DND-41 (cell line): Measurements from ENCODE around the gene FRAT2.

ENCODE experiments used
- ATAC-seq: fragments of 200-7000 bp; cut with Tn5 transposase; 3 replicates; pipeline ENCODE4 v1.9.1; 2021; ENCODE audit warnings: low read depth; ENCODE audit not compliant: insufficient read depth
- DNase-seq: peaks from one replicate; pipeline ENCODE4 v3.0.0-alpha.2; 2020
- H2AFZ ChIP-seq: 2 replicates; pipeline ENCODE4 v1.6.0; 2012; ENCODE audit warnings: low read depth, low read length
- H3K27ac ChIP-seq: 2 replicates; pipeline ENCODE4 v1.5.1; 2012; ENCODE audit warnings: low read length, inconsistent platforms
- H3K27me3 ChIP-seq: fragments of 200-600 bp; sonication (generic); 2 replicates; pipeline ENCODE4 v1.6.0; 2012; ENCODE audit warnings: low read length, mild to moderate bottlenecking, inconsistent platforms; ENCODE audit not compliant: insufficient read depth, poor library complexity
- H3K36me3 ChIP-seq: 2 replicates; pipeline ENCODE4 v1.5.1; 2012; ENCODE audit warnings: low read length, inconsistent platforms; ENCODE audit not compliant: insufficient read depth
- H3K4me1 ChIP-seq: 2 replicates; pipeline ENCODE4 v1.5.1; 2012; ENCODE audit warnings: mild to moderate bottlenecking, low read length; ENCODE audit not compliant: insufficient read depth
- H3K4me2 ChIP-seq: 2 replicates; pipeline ENCODE4 v1.6.0; 2012; ENCODE audit warnings: mild to moderate bottlenecking, moderate library complexity, low read length, inconsistent platforms; ENCODE audit not compliant: insufficient read depth
- H3K4me3 ChIP-seq, 2 experiments: fragments of 200-600 bp in 1 of 2; shearing (Covaris generic) in 1 of 2; 2 replicates each; pipeline ENCODE4 v1.5.1; 2012 to 2016; ENCODE audit warnings: inconsistent platforms in 2 of 2, low read length in 2 of 2, mild to moderate bottlenecking in 2 of 2, low read depth in 1 of 2, moderate library complexity in 1 of 2
- H3K79me2 ChIP-seq: 2 replicates; pipeline ENCODE4 v1.6.0; 2012; ENCODE audit warnings: low read length, inconsistent platforms; ENCODE audit not compliant: insufficient read depth
- H3K9ac ChIP-seq: 2 replicates; pipeline ENCODE4 v1.6.0; 2012; ENCODE audit warnings: low read depth, mild to moderate bottlenecking, inconsistent platforms, low read length, moderate library complexity
- H3K9me3 ChIP-seq: 2 replicates; pipeline ENCODE4 v1.5.1; 2012; ENCODE audit warnings: low read length, moderate library complexity, mild to moderate bottlenecking, inconsistent platforms; ENCODE audit not compliant: insufficient read depth, severe bottlenecking
- H4K20me1 ChIP-seq: 2 replicates; pipeline ENCODE4 v1.6.0; 2012; ENCODE audit warnings: low read length; ENCODE audit not compliant: insufficient read depth
- EZH2 ChIP-seq: IDR thresholded peaks from 3 replicates; pipeline ENCODE4 v1.6.1; 2012; ENCODE audit warnings: borderline replicate concordance, low read depth, mild to moderate bottlenecking, moderate library complexity, low read length, inconsistent platforms; ENCODE audit not compliant: severe bottlenecking
- TF ChIP-seq, protein P1 (sequence below): IDR thresholded peaks from 2 replicates; pipeline ENCODE4 v1.5.1; 2012; ENCODE audit warnings: borderline replicate concordance, low read length, moderate library complexity, mild to moderate bottlenecking; ENCODE audit not compliant: poor library complexity, severe bottlenecking; ENCODE audit errors: extremely low read depth

The FRAT2 gene

DNA sequence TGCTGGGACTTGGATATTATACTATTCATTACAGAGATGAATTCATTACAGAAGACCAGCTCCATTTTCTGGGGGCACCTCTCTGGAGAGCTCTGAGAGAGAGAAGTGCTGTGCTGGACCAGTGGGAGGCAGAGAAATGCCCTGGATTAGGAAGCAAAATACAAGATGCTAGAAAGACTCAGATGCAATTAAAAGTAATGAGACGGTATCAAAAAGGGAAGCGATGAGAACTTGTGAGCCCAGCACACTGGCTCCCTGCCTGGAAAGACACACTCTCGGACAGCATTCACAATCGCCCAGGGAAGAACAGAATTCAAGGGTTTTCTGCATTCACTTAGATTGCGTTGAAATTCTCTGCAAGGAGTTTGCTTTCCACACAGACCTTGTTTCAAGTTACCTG, 3.5 kb upstream of the FRAT2 start:
- H3K4me3 ChIP-seq = no peak overlapping the region
- H3K36me3 ChIP-seq = no peaks in the 10 kb centered on the region; the same call in 1 of the 2 replicates
- peaks cover 10% of the 10 kb centered on the region for H3K79me2 ChIP-seq
- H3K27ac ChIP-seq = no peak overlapping the region
- H4K20me1 ChIP-seq = peaks cover 7% of the 10 kb centered on the region
- H3K4me2 ChIP-seq = no peak overlapping the region
- no peak overlapping the region for H2AFZ ChIP-seq
- DNase-seq (no peak), ATAC-seq (no peak)
- H3K9me3 ChIP-seq = no peaks in the 10 kb centered on the region
- H3K4me1 ChIP-seq = peaks cover 14% of the 10 kb centered on the region
- H3K9ac ChIP-seq = no peak overlapping the region
- H3K27me3 ChIP-seq = peaks cover 10% of the 10 kb centered on the region
- TF ChIP-seq, protein P1, sequence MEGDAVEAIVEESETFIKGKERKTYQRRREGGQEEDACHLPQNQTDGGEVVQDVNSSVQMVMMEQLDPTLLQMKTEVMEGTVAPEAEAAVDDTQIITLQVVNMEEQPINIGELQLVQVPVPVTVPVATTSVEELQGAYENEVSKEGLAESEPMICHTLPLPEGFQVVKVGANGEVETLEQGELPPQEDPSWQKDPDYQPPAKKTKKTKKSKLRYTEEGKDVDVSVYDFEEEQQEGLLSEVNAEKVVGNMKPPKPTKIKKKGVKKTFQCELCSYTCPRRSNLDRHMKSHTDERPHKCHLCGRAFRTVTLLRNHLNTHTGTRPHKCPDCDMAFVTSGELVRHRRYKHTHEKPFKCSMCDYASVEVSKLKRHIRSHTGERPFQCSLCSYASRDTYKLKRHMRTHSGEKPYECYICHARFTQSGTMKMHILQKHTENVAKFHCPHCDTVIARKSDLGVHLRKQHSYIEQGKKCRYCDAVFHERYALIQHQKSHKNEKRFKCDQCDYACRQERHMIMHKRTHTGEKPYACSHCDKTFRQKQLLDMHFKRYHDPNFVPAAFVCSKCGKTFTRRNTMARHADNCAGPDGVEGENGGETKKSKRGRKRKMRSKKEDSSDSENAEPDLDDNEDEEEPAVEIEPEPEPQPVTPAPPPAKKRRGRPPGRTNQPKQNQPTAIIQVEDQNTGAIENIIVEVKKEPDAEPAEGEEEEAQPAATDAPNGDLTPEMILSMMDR = no peak

DNA sequence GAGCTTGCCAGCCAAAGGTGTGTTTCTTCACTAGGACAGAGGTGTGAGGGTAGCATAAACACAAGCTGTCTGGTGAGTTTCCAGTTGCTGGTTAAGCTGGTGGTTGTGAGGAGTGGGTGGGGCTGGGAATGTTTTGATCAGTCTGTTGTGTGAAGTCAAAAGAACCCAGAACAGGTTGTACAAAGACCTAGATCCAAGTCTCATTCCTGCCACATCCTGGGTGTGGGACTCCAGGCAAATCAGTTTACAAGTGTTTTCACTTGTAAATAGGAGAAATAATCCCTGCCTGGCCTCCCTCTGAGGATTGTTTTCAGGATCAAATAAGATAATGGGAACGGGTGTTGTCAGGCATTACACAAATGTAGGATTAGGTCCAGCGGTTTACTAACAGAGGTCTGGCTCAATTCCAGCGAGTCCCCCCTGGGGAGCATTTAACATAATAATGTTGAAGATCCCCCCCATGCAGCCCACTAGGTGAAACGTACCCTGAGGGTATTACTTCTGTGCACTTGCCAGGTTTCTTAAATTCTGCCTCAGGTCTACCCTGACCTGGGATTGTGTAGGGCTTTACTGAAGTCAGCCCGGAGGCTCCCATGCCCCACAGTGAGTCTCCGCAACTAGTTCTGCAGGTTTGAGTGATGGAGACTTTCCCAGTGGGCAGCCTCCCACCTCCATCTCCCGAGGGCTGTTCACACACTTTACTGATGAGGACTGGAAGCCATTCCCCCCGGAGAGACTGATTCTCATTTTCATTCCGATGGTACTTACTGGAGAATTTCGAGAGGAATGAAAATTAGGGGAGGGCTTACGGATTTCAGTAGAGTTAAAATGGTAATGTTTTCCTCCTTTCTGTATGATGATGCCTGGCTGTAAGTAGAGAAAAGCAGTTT, 2.7 kb upstream of the FRAT2 start:
- TF ChIP-seq, protein P1 = no peak
- TF ChIP-seq EZH2 = no peak
- DNase-seq (no peak), ATAC-seq (no peak)
- H2AFZ ChIP-seq = no peak overlapping the region; the same call in 1 of the 2 replicates
- H3K4me1 ChIP-seq = peaks cover 23% of the 10 kb centered on the region
- no peaks in the 10 kb centered on the region; the same call in 1 of the 2 replicates for H3K36me3 ChIP-seq
- peaks cover 15% of the 10 kb centered on the region for H4K20me1 ChIP-seq
- H3K9me3 ChIP-seq = no peaks in the 10 kb centered on the region
- peaks cover 10% of the 10 kb centered on the region for H3K27me3 ChIP-seq
- H3K4me3 ChIP-seq = no peak overlapping the region
- H3K79me2 ChIP-seq = peaks cover 18% of the 10 kb centered on the region
- no peak overlapping the region for H3K9ac ChIP-seq
- no peak overlapping the region for H3K4me2 ChIP-seq
- H3K27ac ChIP-seq = no peak overlapping the region

DNA sequence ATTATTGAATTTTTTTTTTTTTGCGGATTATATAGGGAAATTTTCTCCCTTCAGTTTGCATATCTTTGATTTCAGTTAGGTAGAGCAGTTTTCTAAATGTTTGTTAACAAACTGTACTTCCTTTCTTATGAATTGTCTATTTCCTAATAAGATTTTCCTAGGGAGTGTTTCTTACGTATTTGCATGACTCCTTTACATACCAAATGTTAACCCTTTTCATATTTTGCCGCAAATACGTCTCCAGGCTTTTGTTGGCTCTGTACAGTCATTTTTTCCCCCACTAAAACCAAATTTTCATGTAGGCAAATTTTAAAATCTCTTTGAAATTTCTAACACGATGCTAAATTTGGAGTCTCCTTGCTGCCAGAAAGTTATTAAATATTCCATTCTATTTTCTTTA, 1.9 kb upstream of the FRAT2 start:
- no peak overlapping the region for H3K9ac ChIP-seq
- H4K20me1 ChIP-seq = peaks cover 22% of the 10 kb centered on the region
- H3K4me2 ChIP-seq = no peak overlapping the region
- DNase-seq (no peak), ATAC-seq (no peak)
- H3K79me2 ChIP-seq = peaks cover 25% of the 10 kb centered on the region
- no peaks in the 10 kb centered on the region; the same call in 1 of the 2 replicates for H3K36me3 ChIP-seq
- no peak overlapping the region for H3K4me3 ChIP-seq
- no peak overlapping the region for H2AFZ ChIP-seq
- H3K27me3 ChIP-seq = peaks cover 10% of the 10 kb centered on the region
- TF ChIP-seq, protein P1 = no peak
- no peak for TF ChIP-seq EZH2
- H3K27ac ChIP-seq = no peak overlapping the region
- H3K4me1 ChIP-seq = peaks cover 29% of the 10 kb centered on the region
- no peaks in the 10 kb centered on the region for H3K9me3 ChIP-seq
